GM18502 (cell line): ENCODE measurements around the gene PLEKHA5.

Experiments
- ATAC-seq: cut with Tn5 transposase; IDR thresholded peaks from one replicate; pipeline ENCODE4 v1.9.1; 2021; ENCODE audit warnings: mild to moderate bottlenecking; ENCODE audit not compliant: unreplicated experiment, poor library complexity

The PLEKHA5 gene

DNA sequence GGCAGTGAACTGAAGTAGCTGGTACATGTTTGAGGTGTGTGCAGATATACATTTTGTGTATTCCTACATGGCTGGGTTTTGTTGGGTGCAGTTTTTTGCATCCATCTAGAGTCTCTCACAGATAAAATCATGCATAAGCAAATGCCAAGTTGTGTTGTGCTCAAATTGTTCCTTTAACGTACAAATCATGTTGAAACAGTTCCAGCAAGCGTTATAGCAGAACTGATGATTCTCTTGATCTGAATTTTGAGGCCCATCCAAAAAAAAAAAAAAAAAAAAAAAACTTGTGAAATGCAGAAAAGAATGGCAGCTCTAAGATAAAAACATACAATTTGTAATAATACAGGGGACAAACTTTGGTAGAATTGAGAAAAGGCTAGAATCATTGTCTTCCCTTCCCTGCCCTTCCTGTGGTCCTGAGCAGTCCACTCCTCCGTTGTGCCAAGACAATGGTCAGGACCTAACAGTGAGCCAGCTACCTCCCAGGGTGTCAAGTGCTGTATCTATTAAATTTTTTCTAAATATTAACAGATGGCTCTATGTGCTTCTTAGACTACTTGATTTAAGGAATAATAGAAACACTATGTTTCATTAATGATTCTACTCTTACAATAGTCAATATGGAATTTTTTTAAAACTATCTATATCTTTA, 122.1 kb downstream of the PLEKHA5 start:
- no peak for ATAC-seq

DNA sequence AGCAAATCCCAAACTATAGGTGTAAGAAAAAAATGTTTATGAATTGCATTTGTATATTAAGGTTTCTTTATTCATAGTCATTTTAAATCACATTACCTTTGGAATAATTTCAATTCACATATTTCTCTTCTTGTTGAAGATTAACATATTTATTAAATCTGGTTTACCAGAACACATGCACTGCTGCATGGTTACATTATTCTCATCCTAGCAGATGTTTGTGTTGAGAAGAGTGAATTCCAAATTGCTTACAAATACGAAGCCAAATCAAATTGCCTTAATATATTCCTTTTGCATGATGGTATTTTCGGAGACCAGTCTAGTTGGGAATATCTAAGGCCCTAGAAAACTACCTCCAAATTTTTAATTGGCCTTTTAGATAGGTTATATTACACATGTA, 130.6 kb downstream of the PLEKHA5 start:
- ATAC-seq: no peak

DNA sequence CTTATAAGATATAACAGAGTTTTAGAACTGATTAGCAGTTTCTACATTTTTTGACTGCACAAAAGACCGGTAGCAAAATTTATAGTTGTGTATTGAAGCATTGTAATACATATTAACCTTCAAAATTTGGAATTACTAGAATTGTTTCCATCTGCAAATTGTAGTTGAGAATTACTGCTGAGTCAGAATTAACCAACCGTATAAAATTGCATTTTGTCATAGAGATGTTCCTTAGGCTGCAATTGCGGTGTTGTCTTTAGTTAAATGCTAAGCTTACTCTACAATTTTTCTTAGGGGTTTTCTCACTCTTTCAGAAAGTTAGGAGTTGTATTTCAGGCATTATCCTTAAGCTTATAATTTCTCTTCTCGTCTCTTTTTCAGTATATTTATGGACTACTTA, 132.2 kb downstream of the PLEKHA5 start:
- ATAC-seq: no peak

DNA sequence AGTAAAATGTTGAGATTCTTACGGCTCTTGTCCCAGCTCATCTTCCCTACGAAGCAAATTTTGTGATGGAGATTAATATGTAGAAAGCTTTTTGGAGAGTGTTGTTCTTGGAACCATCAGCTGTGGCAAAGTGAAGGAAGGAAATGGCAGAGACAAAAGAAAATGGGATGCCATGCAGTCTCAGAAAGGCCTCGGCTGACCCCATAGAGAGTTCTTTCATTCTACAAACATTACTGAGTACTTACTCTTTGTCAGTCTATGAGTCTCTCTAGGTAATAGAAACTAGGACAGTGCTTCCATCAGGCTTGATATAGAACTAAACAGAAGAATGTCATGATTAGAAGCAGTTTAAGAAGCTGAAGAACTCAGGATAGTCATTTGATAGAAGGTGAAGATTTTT, 134.1 kb downstream of the PLEKHA5 start:
- no peak for ATAC-seq

DNA sequence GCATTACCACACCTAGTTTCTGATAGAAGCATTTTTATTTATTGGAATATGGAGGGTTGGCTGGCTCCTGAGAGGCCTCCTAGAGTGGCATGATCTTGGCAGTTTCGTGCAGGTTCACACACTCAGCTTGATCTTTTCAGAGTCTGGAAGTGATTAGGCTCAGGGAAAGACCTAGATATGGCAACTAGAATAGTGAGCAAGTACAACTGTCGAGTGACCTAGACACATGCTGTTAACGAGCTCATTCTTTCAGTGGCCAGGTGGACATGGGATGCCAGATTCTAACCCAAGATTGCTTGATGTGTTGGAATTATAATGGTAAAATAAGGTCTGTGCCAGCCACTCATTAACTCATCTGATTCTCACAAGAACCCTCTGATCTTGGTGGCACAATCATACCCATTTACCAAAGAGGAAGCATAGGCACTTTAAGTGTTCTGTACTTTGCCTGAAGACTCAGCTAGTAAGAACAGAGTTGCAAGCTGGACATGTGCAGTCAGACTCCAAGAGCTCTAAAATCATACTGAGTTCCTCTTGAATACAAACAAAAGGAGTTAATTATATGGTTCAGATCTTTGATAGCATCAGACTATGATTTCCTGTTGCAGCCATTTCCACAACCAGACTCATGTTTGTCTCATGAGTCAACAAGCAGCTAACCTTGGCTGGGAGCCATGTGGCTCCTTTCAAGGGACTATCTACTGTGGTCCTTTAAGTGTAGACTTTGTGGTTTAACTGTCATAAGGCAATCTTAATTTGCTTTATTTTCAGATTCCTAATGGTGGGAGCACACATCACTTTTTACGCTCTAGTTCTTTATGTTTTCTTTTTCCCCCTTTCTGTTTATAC, 144.2 kb downstream of the PLEKHA5 start:
- no peak for ATAC-seq

DNA sequence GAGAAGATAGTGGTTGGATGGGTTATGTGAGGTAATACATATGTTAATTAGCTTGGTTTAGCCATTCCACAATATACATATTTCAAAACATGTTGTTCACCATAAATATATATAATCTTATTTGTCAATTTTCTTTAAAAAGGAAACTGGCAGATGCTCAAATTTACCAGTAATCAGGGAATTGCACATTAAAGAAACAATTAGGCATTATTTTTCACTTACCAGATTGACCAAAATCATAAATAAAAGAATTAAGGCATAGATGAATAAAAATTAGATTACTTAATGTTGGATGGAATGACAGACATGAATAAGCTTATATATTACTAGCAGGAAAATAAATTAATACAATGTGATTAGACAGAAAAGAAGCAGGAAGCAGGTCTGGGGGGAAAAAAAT, 147.2 kb downstream of the PLEKHA5 start:
- no peak for ATAC-seq

DNA sequence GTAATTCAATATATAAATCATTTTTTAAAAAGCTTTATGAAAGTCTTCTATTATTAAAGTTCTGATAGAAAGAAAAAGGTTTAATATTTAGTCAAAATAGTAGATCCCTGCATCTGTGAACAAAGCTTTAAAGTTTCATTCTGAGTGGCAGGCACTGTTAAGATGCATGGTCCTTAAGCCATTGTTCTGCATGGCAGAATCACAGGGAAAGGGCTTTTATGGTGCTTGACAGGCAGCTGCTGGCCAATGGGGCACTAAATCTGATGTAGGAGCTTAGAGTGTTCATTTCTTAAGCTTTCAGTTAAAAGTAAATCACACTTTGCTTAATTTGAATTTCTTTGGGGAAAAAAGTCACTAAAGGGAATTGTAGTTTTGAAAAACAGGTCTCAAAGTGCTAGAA, 148.2 kb downstream of the PLEKHA5 start:
- no peak for ATAC-seq

DNA sequence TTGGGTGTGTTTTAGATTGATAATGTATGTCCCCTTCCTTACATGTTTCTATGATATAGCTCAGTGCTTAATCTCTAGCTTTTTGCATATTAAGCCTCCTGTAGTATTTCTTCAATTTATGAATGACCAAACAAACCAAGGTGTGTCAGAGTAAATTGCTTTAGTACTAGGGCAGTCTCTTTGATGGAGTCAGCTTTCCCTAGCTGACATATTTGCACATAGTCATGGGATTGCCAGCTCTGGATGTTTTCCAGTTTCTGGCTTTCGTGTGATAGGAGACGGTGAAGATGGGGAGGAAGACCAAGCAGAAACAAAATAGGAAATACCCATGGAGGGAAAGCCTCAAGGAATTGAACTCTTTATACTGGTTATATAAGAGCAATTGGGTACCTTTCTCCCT, 148.9 kb downstream of the PLEKHA5 start:
- no peak for ATAC-seq

DNA sequence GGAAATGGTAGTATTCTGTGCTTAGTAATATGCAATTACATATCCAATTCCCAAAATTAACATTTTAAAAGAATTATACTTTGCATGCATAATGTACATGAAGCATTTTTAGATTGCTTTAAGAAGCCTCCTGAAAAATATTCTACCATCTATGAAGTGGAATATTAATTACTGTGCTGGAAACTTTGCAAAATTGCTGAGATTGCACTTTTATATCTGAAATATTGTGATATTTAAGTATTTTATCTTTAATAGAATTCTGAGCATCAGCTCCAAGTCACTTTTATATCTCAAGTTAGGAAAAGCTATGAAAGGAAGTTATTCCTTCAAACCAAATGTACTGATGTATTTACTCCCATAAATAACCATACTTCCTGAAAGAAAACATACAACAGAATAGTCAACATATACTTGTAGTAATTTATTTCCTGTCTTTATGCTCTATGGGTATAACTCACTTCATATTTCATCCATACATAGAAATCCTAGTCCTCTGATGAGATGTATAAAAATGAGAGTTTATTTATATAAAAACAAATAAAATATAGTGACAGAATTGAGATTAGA, 152.7 kb downstream of the PLEKHA5 start:
- no peak for ATAC-seq

DNA sequence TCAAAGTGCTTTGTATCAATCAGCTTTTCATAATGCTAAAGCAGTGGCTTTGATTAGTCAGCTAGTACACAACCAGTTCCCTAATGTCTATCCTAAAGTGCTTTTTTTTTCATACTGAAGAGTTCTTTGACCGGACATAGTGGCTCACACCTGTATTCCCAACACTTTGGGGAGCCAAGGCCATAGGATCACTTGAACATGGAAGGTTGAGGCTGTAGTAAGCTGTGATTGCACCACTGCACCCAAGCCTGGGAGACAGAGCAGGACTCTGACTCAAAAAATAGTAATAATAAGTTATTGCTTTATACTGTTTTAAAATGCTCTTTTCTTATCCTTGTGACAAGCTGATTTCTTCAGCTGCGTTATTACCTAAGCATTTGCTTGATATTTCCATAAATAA, 155.1 kb downstream of the PLEKHA5 start:
- no peak for ATAC-seq

DNA sequence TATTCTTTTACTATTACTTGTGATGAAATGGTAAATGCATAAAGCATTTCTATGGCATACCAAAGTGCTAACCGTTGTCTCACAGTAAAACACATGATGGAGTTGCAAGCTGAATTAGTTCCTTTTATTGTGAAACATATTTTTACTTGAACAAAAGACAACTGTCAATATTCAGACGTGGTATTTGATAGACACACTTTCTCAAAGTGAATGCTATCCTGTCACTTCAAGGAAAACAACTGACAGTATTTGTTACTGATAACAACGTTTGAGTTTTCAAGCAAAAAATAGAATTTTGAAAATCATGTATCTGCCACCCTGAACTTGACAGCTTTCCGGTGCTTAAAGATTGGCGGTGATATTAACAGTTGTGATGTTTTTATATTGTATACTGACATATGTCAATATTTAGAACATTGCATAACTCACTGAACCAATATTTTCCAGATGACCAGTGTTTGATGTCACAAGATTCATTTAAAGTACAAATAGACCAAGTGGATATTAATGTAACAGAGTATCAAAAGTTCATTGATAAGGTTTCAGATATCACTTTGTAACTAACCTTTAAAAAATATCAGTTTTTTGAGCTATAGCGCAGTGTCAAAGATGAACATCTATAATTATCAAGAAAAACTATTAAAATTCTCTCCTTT, 156.4 kb downstream of the PLEKHA5 start:
- ATAC-seq: no peak

DNA sequence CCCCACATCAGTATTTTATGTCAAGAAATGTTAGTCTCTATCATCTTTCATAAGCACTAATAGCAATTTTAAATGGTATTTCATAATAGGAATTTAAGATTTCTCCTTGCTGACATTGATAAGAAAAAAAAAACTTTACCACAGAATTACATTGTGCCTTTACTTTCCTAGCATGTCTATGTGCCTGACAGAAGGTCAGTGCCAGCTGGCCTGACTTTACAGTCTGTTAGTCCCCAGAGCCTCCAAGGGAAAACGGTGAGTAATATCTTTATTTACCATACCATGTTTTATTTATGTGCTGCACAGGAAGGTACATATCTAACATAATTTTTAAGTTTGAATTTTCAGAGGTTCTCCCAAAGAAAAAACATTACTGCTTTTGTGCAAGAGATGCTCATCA, 157.8 kb downstream of the PLEKHA5 start:
- ATAC-seq: no peak

DNA sequence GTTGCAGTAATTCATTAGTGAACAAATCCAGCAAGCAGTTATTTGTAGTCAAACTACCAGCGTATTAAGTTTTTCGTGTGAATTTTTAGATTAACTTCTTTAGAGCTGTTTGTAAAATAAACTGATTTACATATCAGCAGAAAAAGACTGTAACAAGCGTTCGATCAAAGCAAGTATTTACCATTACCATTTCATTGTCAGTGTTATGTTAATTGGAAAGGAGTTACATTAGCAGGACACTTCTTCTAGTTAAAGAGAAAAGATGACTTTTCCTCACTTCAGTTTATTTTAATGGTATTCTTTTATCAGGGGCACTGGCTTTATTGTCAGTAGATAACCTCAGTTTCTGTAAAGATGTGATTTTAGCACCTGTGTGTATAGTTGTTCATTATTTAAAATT, 158.6 kb downstream of the PLEKHA5 start:
- no peak for ATAC-seq

DNA sequence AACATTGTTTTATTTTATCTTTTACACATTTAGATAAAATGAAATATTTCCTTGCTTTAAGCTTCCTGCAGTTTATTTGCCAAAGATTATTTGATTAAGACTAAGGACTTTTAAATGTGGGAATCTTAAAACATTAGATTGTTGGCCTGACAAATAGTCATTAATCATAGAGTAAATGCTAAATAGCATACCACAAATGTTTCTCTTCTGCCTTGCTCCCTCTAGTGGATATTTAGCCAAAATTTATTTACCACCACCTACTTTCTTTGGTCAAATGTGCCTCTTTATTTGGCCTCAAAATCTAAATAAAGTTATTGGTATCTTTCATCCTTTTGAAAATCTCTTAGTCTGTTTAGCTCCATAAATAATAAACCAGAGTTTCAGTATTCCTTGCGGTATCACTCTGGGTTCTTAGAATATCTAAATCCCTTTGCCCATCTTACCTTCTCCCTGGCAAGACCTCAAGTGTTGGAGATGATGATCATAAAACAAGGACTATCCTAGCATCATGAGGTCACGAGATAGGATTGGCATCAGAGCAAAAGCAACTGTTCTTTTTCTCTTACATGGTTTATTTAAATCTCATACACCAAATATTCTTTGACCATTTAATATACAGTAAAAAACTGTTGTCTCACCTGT, 159.2 kb downstream of the PLEKHA5 start:
- ATAC-seq: peak; percentile 64

DNA sequence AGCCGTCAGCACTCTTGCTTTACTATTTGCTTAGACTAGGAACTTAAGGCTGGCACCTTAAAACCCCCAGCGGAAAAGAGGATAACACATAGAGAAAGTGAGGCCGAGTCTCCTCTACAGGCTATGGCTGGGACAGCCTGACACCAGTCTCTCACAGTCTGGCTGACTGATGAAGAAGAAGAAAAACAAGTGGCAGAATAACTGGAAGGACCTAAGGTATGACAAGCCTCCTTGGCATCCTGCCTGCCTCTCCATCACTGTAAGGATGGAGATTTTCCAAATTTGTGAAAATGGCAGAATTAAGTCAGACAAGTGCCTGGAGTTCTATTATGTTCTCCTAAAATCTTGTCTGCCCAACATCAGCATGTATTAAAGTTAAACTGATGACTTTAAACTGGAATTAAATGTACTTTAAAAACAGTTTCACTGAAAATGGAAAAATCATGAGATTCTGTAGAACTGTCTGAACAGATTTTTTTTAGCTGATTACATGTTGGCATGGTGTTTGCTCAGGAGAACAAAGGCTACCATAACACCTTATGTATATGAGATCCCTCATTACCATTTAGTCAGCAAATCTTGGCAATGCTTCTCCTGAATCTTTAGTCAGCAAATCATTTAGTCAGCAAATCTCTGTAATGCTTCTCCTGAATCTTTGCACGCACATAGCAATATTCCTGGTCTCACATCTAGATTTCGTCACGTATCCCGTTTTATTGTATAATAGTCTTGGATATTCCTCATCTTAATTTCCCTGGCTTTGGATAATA, 169.5 kb downstream of the PLEKHA5 start:
- ATAC-seq: no peak

DNA sequence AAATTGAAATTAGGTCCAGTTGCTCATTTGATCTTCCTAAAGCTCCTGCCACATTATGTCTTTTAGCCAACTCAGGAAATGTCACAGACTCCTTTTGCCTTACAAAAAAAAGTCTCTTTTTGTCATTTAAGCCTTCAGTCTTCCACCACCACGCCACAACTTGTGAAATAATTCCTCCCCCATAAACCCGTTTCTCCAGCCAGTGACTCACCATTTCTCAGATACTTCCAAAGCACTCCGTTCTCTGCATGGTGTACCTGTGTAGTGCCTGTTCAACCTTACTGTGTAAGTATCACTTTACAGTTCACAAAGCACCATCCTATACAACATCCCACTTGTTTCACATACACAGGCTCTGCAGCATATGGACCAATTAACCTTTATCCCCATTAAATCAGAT, 170.2 kb downstream of the PLEKHA5 start:
- no peak for ATAC-seq

DNA sequence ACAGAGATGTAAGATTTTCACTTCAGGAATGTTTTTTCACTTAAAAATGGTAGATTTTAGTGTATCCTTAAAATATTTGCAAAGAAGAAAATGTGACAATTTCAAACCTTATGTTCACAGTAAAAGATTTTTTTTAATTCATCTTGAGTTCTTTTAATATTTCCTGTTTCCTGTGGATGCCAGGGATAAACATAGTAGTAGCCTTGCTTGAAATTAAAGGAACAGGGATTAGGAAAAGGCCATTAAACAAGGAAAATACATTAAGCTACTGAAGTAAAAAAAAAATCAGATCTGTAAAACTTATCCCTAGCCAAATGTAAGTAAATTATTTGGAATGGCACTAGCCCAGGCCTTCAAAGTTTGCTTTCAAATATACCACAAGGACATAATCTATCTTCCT, 171.7 kb downstream of the PLEKHA5 start:
- ATAC-seq: no peak

DNA sequence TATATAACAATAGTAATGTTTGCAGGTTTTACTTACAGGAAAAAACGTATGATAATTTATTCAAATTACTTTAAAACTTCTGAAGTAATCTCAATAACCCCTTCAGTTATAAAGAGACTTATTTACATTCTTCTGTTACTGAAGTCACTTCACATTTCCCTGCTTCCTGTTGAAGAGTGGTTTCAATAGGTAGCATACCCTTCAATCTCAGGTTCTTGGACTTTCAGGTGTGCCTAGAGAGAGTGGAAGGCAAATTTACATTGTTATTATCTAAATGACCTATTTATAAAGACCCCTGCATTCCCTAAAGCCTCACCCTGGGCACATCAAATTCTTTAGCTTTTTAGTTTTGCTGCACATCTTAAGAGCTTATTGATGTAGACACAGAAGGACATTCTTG, 172.2 kb downstream of the PLEKHA5 start:
- no peak for ATAC-seq

DNA sequence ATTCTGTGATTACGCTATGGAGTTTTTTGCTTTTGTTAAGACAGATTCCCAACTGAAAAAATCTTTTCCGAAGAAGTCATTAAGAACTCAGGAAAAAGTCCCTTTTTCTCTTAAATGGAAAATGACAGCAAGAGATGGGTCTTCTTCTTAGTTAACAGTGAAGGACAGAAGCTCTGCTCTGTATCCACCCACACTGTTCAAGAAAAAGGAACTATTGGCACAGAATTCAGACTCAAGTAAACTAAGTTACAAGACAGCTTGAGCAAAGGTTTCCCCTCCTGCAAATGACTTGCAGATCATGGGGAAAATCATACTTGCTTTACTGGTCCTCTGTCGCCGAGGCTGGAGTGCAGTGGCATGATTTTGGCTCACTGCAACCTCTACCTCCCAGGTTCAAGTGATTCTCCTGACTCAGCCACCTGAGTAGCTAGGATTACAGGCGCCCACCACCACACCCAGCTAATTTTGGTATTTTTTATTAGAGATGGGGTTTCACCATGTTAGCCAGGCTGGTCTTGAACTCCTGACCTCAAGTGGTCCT, 172.6 kb downstream of the PLEKHA5 start:
- ATAC-seq: no peak

DNA sequence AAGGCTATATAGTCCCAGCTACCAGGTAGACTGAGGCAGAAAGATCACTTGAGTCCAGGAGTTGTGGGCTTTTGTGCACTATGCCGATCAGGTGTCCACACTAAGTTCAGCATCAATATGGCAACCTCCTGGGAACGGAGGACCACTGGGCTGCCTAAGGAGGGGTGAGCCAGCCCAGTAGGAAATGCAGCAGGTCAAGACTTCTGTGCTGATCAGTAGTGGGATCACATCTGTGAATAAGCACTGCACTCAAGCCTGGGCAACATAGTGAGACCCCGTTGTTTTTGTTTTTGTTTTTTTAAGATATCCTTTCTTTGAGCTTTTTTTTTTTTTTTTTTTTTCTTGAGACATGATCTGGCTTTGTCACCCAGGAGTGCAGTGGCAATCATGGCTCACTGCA, 174.0 kb downstream of the PLEKHA5 start:
- ATAC-seq: no peak
